ENCODE data around the gene PPP1R15B.

The PPP1R15B gene

GRCh38 chr1:204376465-204376864 is 35.2 kb downstream of the PPP1R15B start:
- Histone ChIP-seq H3K27ac (replicated peaks) (no peak overlapping the region), H3K27me3 (ENCODE audit: insufficient read depth, poor library complexity, severe bottlenecking) (peaks cover 37% of the 10 kb centered on the region), H3K4me3 (replicated peaks; ENCODE audit: insufficient read depth, low read length) (no peak overlapping the region)
- DNase-seq (ENCODE audit: low read depth in 1 of 2, low spot score in 1 of 2) = no peak
- no peak for TF ChIP-seq GABPA (IDR thresholded peaks at IDR 0.05; ENCODE audit: low read depth)
- TF ChIP-seq SPI1 (IDR thresholded peaks at IDR 0.05; ENCODE audit: borderline replicate concordance, low read depth) = peak; percentile 31; the same call in 1 of the 2 replicates

- DNase-seq (ENCODE audit: low read depth in 1 of 2, low spot score in 1 of 2) = no peak
- Histone ChIP-seq H3K4me3 (replicated peaks; ENCODE audit: insufficient read depth, low read length) (no peak overlapping the region), H3K27me3 (ENCODE audit: insufficient read depth, poor library complexity, severe bottlenecking) (peaks cover 33% of the 10 kb centered on the region), H3K27ac (replicated peaks) (no peak overlapping the region)
- no peak for TF ChIP-seq GABPA (IDR thresholded peaks at IDR 0.05; ENCODE audit: low read depth)
- TF ChIP-seq SPI1 (IDR thresholded peaks at IDR 0.05; ENCODE audit: borderline replicate concordance, low read depth) = no peak
- no peak for TF ChIP-seq POLR2AphosphoS5 (IDR thresholded peaks at IDR 0.05; ENCODE audit: low read depth)
- TF ChIP-seq, protein P1, sequence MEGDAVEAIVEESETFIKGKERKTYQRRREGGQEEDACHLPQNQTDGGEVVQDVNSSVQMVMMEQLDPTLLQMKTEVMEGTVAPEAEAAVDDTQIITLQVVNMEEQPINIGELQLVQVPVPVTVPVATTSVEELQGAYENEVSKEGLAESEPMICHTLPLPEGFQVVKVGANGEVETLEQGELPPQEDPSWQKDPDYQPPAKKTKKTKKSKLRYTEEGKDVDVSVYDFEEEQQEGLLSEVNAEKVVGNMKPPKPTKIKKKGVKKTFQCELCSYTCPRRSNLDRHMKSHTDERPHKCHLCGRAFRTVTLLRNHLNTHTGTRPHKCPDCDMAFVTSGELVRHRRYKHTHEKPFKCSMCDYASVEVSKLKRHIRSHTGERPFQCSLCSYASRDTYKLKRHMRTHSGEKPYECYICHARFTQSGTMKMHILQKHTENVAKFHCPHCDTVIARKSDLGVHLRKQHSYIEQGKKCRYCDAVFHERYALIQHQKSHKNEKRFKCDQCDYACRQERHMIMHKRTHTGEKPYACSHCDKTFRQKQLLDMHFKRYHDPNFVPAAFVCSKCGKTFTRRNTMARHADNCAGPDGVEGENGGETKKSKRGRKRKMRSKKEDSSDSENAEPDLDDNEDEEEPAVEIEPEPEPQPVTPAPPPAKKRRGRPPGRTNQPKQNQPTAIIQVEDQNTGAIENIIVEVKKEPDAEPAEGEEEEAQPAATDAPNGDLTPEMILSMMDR (IDR thresholded peaks at IDR 0.05; ENCODE audit: insufficient read depth, low read length) = no peak
- TF ChIP-seq REST (IDR thresholded peaks at IDR 0.05; ENCODE audit: insufficient replicate concordance, low read depth) = no peak
Measured at GRCh38 chr1:204373911-204374310, 37.7 kb downstream of the PPP1R15B start.

- DNase-seq (ENCODE audit: low read depth in 1 of 2, low spot score in 1 of 2) = no peak
- TF ChIP-seq REST (IDR thresholded peaks at IDR 0.05; ENCODE audit: insufficient replicate concordance, low read depth) = no peak
- no peak for TF ChIP-seq SPI1 (IDR thresholded peaks at IDR 0.05; ENCODE audit: borderline replicate concordance, low read depth)
- no peak for TF ChIP-seq POLR2AphosphoS5 (IDR thresholded peaks at IDR 0.05; ENCODE audit: low read depth)
- TF ChIP-seq, protein P1 (IDR thresholded peaks at IDR 0.05; ENCODE audit: insufficient read depth, low read length) = no peak
- TF ChIP-seq GABPA (IDR thresholded peaks at IDR 0.05; ENCODE audit: low read depth) = no peak
- peaks cover 12% of the 10 kb centered on the region for H3K27me3 ChIP-seq (ENCODE audit: insufficient read depth, poor library complexity, severe bottlenecking)
- H3K27ac ChIP-seq (replicated peaks) = no peak overlapping the region
- no peak overlapping the region for H3K4me3 ChIP-seq (replicated peaks; ENCODE audit: insufficient read depth, low read length)
Measured at GRCh38 chr1:204370176-204370575, 41.4 kb downstream of the PPP1R15B start.

GRCh38 chr1:204368996-204369726 is 42.5 kb downstream of the PPP1R15B start:
- TF ChIP-seq SPI1 (IDR thresholded peaks at IDR 0.05; ENCODE audit: borderline replicate concordance, low read depth) = no peak
- no peak for TF ChIP-seq POLR2AphosphoS5 (IDR thresholded peaks at IDR 0.05; ENCODE audit: low read depth)
- TF ChIP-seq REST (IDR thresholded peaks at IDR 0.05; ENCODE audit: insufficient replicate concordance, low read depth) = no peak
- TF ChIP-seq GABPA (IDR thresholded peaks at IDR 0.05; ENCODE audit: low read depth) = no peak
- TF ChIP-seq, protein P1 (IDR thresholded peaks at IDR 0.05; ENCODE audit: insufficient read depth, low read length) = no peak
- Histone ChIP-seq H3K27ac (replicated peaks) (no peak overlapping the region), H3K27me3 (ENCODE audit: insufficient read depth, poor library complexity, severe bottlenecking) (peaks cover 8% of the 10 kb centered on the region), H3K4me3 (replicated peaks; ENCODE audit: insufficient read depth, low read length) (no peak overlapping the region)
- DNase-seq (ENCODE audit: low read depth in 1 of 2, low spot score in 1 of 2) = no peak
